Upper lobe of left lung (tissue), 6 donors: ENCODE results near the gene NCOA6. TPM values are rescaled to one million over a fixed set of nuclear protein-coding genes. Genes with fewer than 3 reads are reported as not detected.

Experiments
- ATAC-seq, 2 donors: fragments of 200-7000 bp; cut with Tn5 transposase; one replicate each; pipeline ENCODE4 v1.9.1; 2022; ENCODE audit warnings: mild to moderate bottlenecking in 2 of 2, moderate library complexity in 2 of 2; ENCODE audit not compliant: low FRiP score in 2 of 2
- DNase-seq, 2 donors: peaks; one replicate each; pipeline ENCODE4 v3.0.0-alpha.2; 2019 to 2020
- H3K27ac ChIP-seq, 4 donors: fragments of 200-600 bp; sonication (generic); one replicate each; pipeline ENCODE4 v1.5.1; 2016 to 2019
- H3K27me3 ChIP-seq, 4 donors: fragments of 200-600 bp; sonication (generic); one replicate each; pipeline ENCODE4 v1.5.1; 2017 to 2019
- H3K36me3 ChIP-seq, 4 donors: fragments of 200-600 bp; sonication (generic); one replicate each; pipeline ENCODE4 v1.5.1; 2016 to 2019
- H3K4me1 ChIP-seq, 4 donors: fragments of 200-600 bp; sonication (generic); one replicate each; pipeline ENCODE4 v1.5.1; 2018 to 2019
- H3K4me3 ChIP-seq, 4 donors: fragments of 200-600 bp; sonication (generic); one replicate each; pipeline ENCODE4 v1.5.1; 2017 to 2019; ENCODE audit warnings: mild to moderate bottlenecking in 2 of 4, moderate library complexity in 1 of 4
- H3K9me3 ChIP-seq, 4 donors: fragments of 200-600 bp; sonication (generic); one replicate each; pipeline ENCODE4 v1.5.1; 2018 to 2019
- CTCF ChIP-seq, 6 experiments: fragments of 450-650 bp in 4 of 6; fragments of 200-600 bp in 2 of 6; sonication (generic) in 2 of 6; IDR thresholded peaks; one replicate each; pipeline ENCODE4 v1.5.1; 2016 to 2019; ENCODE audit warnings: antibody characterized with exemption in 6 of 6
- EP300 ChIP-seq, 4 donors: sonication (generic); formaldehyde crosslinking; IDR thresholded peaks; one replicate each; pipeline ENCODE4 v1.5.1; 2017; ENCODE audit warnings: antibody characterized with exemption in 4 of 4, control low read depth in 2 of 4
- POLR2A ChIP-seq, 4 donors: fragments of 450-650 bp; IDR thresholded peaks; one replicate each; pipeline ENCODE4 v1.5.1; 2016 to 2017; ENCODE audit warnings: antibody characterized with exemption in 4 of 4, mild to moderate bottlenecking in 2 of 4
- POLR2AphosphoS5 ChIP-seq, 2 donors: sonication (generic); formaldehyde crosslinking; IDR thresholded peaks; one replicate each; pipeline ENCODE4 v1.5.1; 2017; ENCODE audit warnings: antibody characterized with exemption in 2 of 2
- WGBS, 2 donors: methylation state at CpG; one replicate each; pipeline ENCODE4 v1.1.5; 2017 to 2018; 5-methylcytosine and 5-hydroxymethylcytosine counted together
- total RNA-seq, 6 donors: library from RNA; depleted of rRNA in 4 of 6; stranded (reverse); fragments of >200 nt in 4 of 6; gene quantifications; one replicate each; pipeline versions ENCODE4 v1.1.0 to v1.2.1, GENCODE V29; 2016 to 2021
- donor health status: DM: no; HTN: no; CAD: no; lungs with moderate emphysema.
- donor health status: DM: no; HTN: yes; CAD: no; lungs with severe emphysema.

NCOA6 gene
- total RNA-seq, 6 donors from 2014 or later: 23.0 to 68.1 (median 25.8) TPM

- TF ChIP-seq POLR2A (IDR thresholded peaks at IDR 0.05): no peak
- no peak for TF ChIP-seq CTCF (IDR thresholded peaks at IDR 0.05)
- TF ChIP-seq POLR2AphosphoS5 (IDR thresholded peaks at IDR 0.05): no peak
- TF ChIP-seq EP300 (IDR thresholded peaks at IDR 0.05): no peak
Measured at GRCh38 chr20:34768096-34768495, 57.4 kb downstream of the NCOA6 start.

GRCh38 chr20:34762031-34762555 lies 63.4 kb downstream of the NCOA6 start:
- WGBS, 2 donors: 39 to 87% methylated on average over 1 of the region's 1 CpG
- TF ChIP-seq EP300 (IDR thresholded peaks at IDR 0.05): no peak
- H3K36me3 ChIP-seq: peaks cover 31 to 97% (median 57%) of the 10 kb centered on the region in 4 donors

More at GRCh38 chr20:34768096-34768495, 57.4 kb downstream of the NCOA6 start:
- Histone ChIP-seq H3K9me3 (no peaks in the 10 kb centered on the region), H3K4me3 (no peak overlapping the region), H3K27ac (no peak overlapping the region), H3K27me3 (no peaks in the 10 kb centered on the region), H3K36me3 (peaks cover 6 to 87% (median 53%) of the 10 kb centered on the region in 4 donors), H3K4me1 (no peaks in the 10 kb centered on the region)
- WGBS, 2 donors: 92 to 94% methylated on average over 3 of the region's 3 CpGs
- ATAC-seq (no peak), DNase-seq (no peak)

GRCh38 chr20:34755367-34755766 lies 70.1 kb downstream of the NCOA6 start:
- no peak overlapping the region for H3K4me3 ChIP-seq
- H3K36me3 ChIP-seq: peaks cover 26 to 95% (median 63%) of the 10 kb centered on the region in 4 donors
- DNase-seq: no peak
- H3K27ac ChIP-seq: no peak overlapping the region
- no peaks in the 10 kb centered on the region for H3K4me1 ChIP-seq
- H3K27me3 ChIP-seq: no peaks in the 10 kb centered on the region
- 94 to 100% methylated on average over 1 of the region's 1 CpG for WGBS, 2 donors
- H3K9me3 ChIP-seq: no peaks in the 10 kb centered on the region
- no peak for TF ChIP-seq POLR2AphosphoS5 (IDR thresholded peaks at IDR 0.05)
- TF ChIP-seq CTCF (IDR thresholded peaks at IDR 0.05): no peak
- TF ChIP-seq POLR2A (IDR thresholded peaks at IDR 0.05): no peak
- no peak for TF ChIP-seq EP300 (IDR thresholded peaks at IDR 0.05)
- ATAC-seq: no peak

More at GRCh38 chr20:34762031-34762555, 63.4 kb downstream of the NCOA6 start:
- no peaks in the 10 kb centered on the region for H3K4me1 ChIP-seq
- DNase-seq (no peak), ATAC-seq (no peak)
- H3K9me3 ChIP-seq: no peaks in the 10 kb centered on the region
- no peak overlapping the region for H3K27ac ChIP-seq
- H3K4me3 ChIP-seq: no peak overlapping the region
- no peaks in the 10 kb centered on the region for H3K27me3 ChIP-seq

GRCh38 chr20:34754611-34755010 lies 70.8 kb downstream of the NCOA6 start:
- 88 to 90% methylated on average over 4 of the region's 4 CpGs for WGBS, 2 donors
- H3K4me3 ChIP-seq: no peak overlapping the region
- H3K4me1 ChIP-seq: no peaks in the 10 kb centered on the region
- no peaks in the 10 kb centered on the region for H3K9me3 ChIP-seq
- peaks cover 26 to 95% (median 66%) of the 10 kb centered on the region in 4 donors for H3K36me3 ChIP-seq
- TF ChIP-seq CTCF (IDR thresholded peaks at IDR 0.05): no peak
- no peak for TF ChIP-seq POLR2A (IDR thresholded peaks at IDR 0.05)
- no peak for TF ChIP-seq POLR2AphosphoS5 (IDR thresholded peaks at IDR 0.05)
- TF ChIP-seq EP300 (IDR thresholded peaks at IDR 0.05): no peak
- H3K27ac ChIP-seq: no peak overlapping the region
- no peak for ATAC-seq
- no peak for DNase-seq
- no peaks in the 10 kb centered on the region for H3K27me3 ChIP-seq

GRCh38 chr20:34753706-34754461 lies 71.6 kb downstream of the NCOA6 start:
- no peaks in the 10 kb centered on the region for H3K27me3 ChIP-seq
- no peaks in the 10 kb centered on the region for H3K9me3 ChIP-seq
- ATAC-seq (no peak), DNase-seq (no peak)
- no peak overlapping the region for H3K27ac ChIP-seq
- no peak overlapping the region for H3K4me3 ChIP-seq
- WGBS, 2 donors: 73 to 80% methylated on average over 2 of the region's 2 CpGs
- peaks cover 29 to 95% (median 67%) of the 10 kb centered on the region in 4 donors for H3K36me3 ChIP-seq
- TF ChIP-seq CTCF (IDR thresholded peaks at IDR 0.05) (no peak), EP300 (IDR thresholded peaks at IDR 0.05) (no peak), POLR2A (IDR thresholded peaks at IDR 0.05) (no peak), POLR2AphosphoS5 (IDR thresholded peaks at IDR 0.05) (no peak)
- H3K4me1 ChIP-seq: no peaks in the 10 kb centered on the region
